Liver (tissue), 9 donors: Measurements from ENCODE around the gene FMN1. TPM values are rescaled to one million over a fixed set of nuclear protein-coding genes. Genes with fewer than 3 reads are reported as not detected.

Experiments used
- DNase-seq: peaks from one replicate; pipeline ENCODE4 v3.0.0-alpha.2; 2017; ENCODE audit warnings: low spot score
- H3K27ac ChIP-seq, 2 donors: one replicate each; pipeline ENCODE4 v1.7.0; 2013; ENCODE audit warnings: inconsistent platforms in 2 of 2, low read length in 2 of 2, control low read depth in 1 of 2, low read depth in 1 of 2, mild to moderate bottlenecking in 1 of 2
- H3K27me3 ChIP-seq, 4 donors: one replicate each; pipeline versions ENCODE4 v1.6.1 to v1.7.0; 2013; ENCODE audit warnings: low read length in 3 of 4, inconsistent platforms in 1 of 4, mild to moderate bottlenecking in 1 of 4, moderate library complexity in 1 of 4; ENCODE audit not compliant: control insufficient read depth in 4 of 4, insufficient read depth in 4 of 4
- H3K36me3 ChIP-seq, 4 donors: one replicate each; pipeline versions ENCODE4 v1.6.1 to v1.7.0; 2013; ENCODE audit warnings: low read length in 3 of 4, mild to moderate bottlenecking in 3 of 4, low read depth in 1 of 4, moderate library complexity in 1 of 4; ENCODE audit not compliant: control insufficient read depth in 4 of 4, insufficient read depth in 3 of 4
- H3K4me1 ChIP-seq, 4 donors: one replicate each; pipeline versions ENCODE4 v1.6.1 to v1.7.0; 2013; ENCODE audit warnings: low read length in 3 of 4, mild to moderate bottlenecking in 3 of 4, moderate library complexity in 1 of 4; ENCODE audit not compliant: control insufficient read depth in 4 of 4, insufficient read depth in 4 of 4
- H3K4me3 ChIP-seq, 3 donors: one replicate each; pipeline versions ENCODE4 v1.6.1 to v1.7.0; 2013; ENCODE audit warnings: low read length in 3 of 3, control low read depth in 1 of 3, low read depth in 1 of 3, mild to moderate bottlenecking in 1 of 3
- H3K9ac ChIP-seq, 2 donors: one replicate each; pipeline ENCODE4 v1.7.0; 2013; ENCODE audit warnings: low read length in 2 of 2, mild to moderate bottlenecking in 2 of 2, moderate library complexity in 2 of 2, control low read depth in 1 of 2, low read depth in 1 of 2
- H3K9me3 ChIP-seq, 4 donors: one replicate each; pipeline versions ENCODE4 v1.6.1 to v1.7.0; 2013; ENCODE audit warnings: low read length in 3 of 4; ENCODE audit not compliant: control insufficient read depth in 4 of 4
- ATF3 ChIP-seq: IDR thresholded peaks from 2 replicates; pipeline ENCODE4 v1.6.1; 2016; ENCODE audit warnings: antibody characterized with exemption
- CTCF ChIP-seq: fragments of 150-350 bp; IDR thresholded peaks from 2 replicates; pipeline ENCODE4 v1.5.1; 2017; ENCODE audit warnings: improper control_type of control experiment, low read depth, low read length; ENCODE audit not compliant: missing input control
- EGR1 ChIP-seq, 2 donors: IDR thresholded peaks; 2 replicates each; pipeline ENCODE4 v1.6.1; 2016 to 2018; ENCODE audit warnings: antibody characterized with exemption in 2 of 2, low read depth in 2 of 2
- FOXA1 ChIP-seq: IDR thresholded peaks from 2 replicates; pipeline ENCODE4 v1.6.1; 2016; ENCODE audit warnings: antibody characterized with exemption
- FOXA2 ChIP-seq: IDR thresholded peaks from 2 replicates; pipeline ENCODE4 v1.6.1; 2016; ENCODE audit warnings: antibody characterized with exemption
- GABPA ChIP-seq, 2 donors: IDR thresholded peaks in 1 of 2; conservative IDR thresholded peaks in 1 of 2; 2 replicates each; pipeline ENCODE4 v1.6.1; 2016; ENCODE audit warnings: antibody characterized with exemption in 2 of 2, mild to moderate bottlenecking in 1 of 2, moderate library complexity in 1 of 2
- HNF4A ChIP-seq, 2 donors: conservative IDR thresholded peaks; 2 replicates each; pipeline ENCODE4 v1.6.1; 2016; ENCODE audit warnings: antibody characterized with exemption in 2 of 2, mild to moderate bottlenecking in 2 of 2
- HNF4G ChIP-seq: IDR thresholded peaks from 2 replicates; pipeline ENCODE4 v1.6.1; 2016; ENCODE audit warnings: antibody characterized with exemption
- JUND ChIP-seq, 2 donors: IDR thresholded peaks; 2 replicates each; pipeline ENCODE4 v1.6.1; 2016; ENCODE audit warnings: antibody characterized with exemption in 2 of 2
- MAX ChIP-seq: IDR thresholded peaks from 2 replicates; pipeline ENCODE4 v1.6.1; 2016; ENCODE audit warnings: antibody characterized with exemption
- NR2F2 ChIP-seq: IDR thresholded peaks from 2 replicates; pipeline ENCODE4 v1.6.1; 2016; ENCODE audit warnings: antibody characterized with exemption
- RAD21 ChIP-seq, 2 donors: IDR thresholded peaks; 2 replicates each; pipeline ENCODE4 v1.6.1; 2016; ENCODE audit warnings: antibody characterized with exemption in 2 of 2, mild to moderate bottlenecking in 2 of 2
- REST ChIP-seq: IDR thresholded peaks from 2 replicates; pipeline ENCODE4 v1.6.1; 2016; ENCODE audit warnings: antibody characterized with exemption, mild to moderate bottlenecking
- RXRA ChIP-seq, 2 donors: IDR thresholded peaks; 2 replicates each; pipeline ENCODE4 v1.6.1; 2017 to 2018; ENCODE audit warnings: antibody characterized with exemption in 2 of 2, mild to moderate bottlenecking in 1 of 2
- SP1 ChIP-seq: IDR thresholded peaks from 2 replicates; pipeline ENCODE4 v1.6.1; 2018; ENCODE audit warnings: antibody characterized with exemption, mild to moderate bottlenecking
- TAF1 ChIP-seq: conservative IDR thresholded peaks from 2 replicates; pipeline ENCODE4 v1.6.1; 2016; ENCODE audit warnings: antibody characterized with exemption, mild to moderate bottlenecking
- YY1 ChIP-seq: IDR thresholded peaks from 2 replicates; pipeline ENCODE4 v1.6.1; 2016; ENCODE audit warnings: antibody characterized with exemption, mild to moderate bottlenecking
- ZBTB33 ChIP-seq: IDR thresholded peaks from 2 replicates; pipeline ENCODE4 v1.6.1; 2016; ENCODE audit warnings: antibody characterized with exemption
- WGBS: extraction: QIAGEN DNeasy Blood & Tissue Kit; methylation state at CpG from one replicate; pipeline ENCODE4 v1.1.7; 2013; 5-methylcytosine and 5-hydroxymethylcytosine counted together
- polyA plus RNA-seq, 2 donors: library from polyadenylated mRNA; stranded (reverse) in 1 of 2; unstranded in 1 of 2; fragments of 200-250 nt in 1 of 2; fragments of >200 nt in 1 of 2; fragmentation: Nextera tagmentation in 1 of 2; extraction: Ambion mirVana in 1 of 2; gene quantifications; one replicate each; pipeline versions ENCODE4 v1.2.1 to v1.2.3, GENCODE V29; 2013 to 2015
- total RNA-seq, 2 donors: library from RNA; depleted of rRNA; stranded (reverse); fragments of >200 nt; gene quantifications; one replicate each; pipeline ENCODE4 v1.2.3, GENCODE V29; 2014
- donor health status: healthy.
- donor health status: healthy.
- donor health status: healthy.
- donor health status: healthy.
- donor health status: healthy.

The FMN1 gene
- total and polyA plus RNA-seq, 4 donors: 0.21 to 5.4 (median 0.53) TPM

GRCh38 chr15:33116198-33116597 is 78.3 kb downstream of the FMN1 start:
- DNase-seq: no peak
- Histone ChIP-seq H3K4me3 (no peak overlapping the region), H3K36me3 (no peaks in the 10 kb centered on the region), H3K27ac (no peak overlapping the region), H3K4me1 (no peaks in the 10 kb centered on the region), H3K9me3 (no peaks in the 10 kb centered on the region), H3K27me3 (peaks cover 0 to 12% (median 0%) of the 10 kb centered on the region in 4 donors), H3K9ac (no peak overlapping the region)
- 83% methylated on average over 8 of the region's 8 CpGs for WGBS
- TF ChIP-seq ZBTB33 (no peak), ATF3 (no peak), JUND (IDR thresholded peaks at IDR 0.05) (no peak), FOXA2 (no peak), FOXA1 (no peak), HNF4G (no peak), EGR1 (IDR thresholded peaks at IDR 0.05; ENCODE audit: low read depth in 2 of 2) (no peak), GABPA (IDR thresholded peaks at IDR 0.05 in 1 of 2, conservative IDR thresholded peaks at IDR 0.05 in 1 of 2) (no peak), HNF4A (conservative IDR thresholded peaks at IDR 0.05) (no peak), TAF1 (no peak), YY1 (no peak), CTCF (no peak), MAX (no peak), RXRA (IDR thresholded peaks at IDR 0.05) (no peak), REST (no peak), RAD21 (IDR thresholded peaks at IDR 0.05) (no peak), SP1 (no peak), NR2F2 (no peak)
